ENCODE data around the gene GPM6B. TPM values are rescaled to one million over a fixed set of nuclear protein-coding genes. Genes with fewer than 3 reads are reported as not detected.
"Not testable (repeated sequence)": the region's sequence is repeated elsewhere in the genome, so short reads cannot be mapped to it uniquely, and the experiment has no call there.

Gene GPM6B
- total RNA-seq, 1 donor from 2014 or later, result not detected

- H3K4me3 Mint-ChIP-seq (ENCODE audit: low read depth), result peak overlapping the region; percentile 37
Measured at GRCh38 chrX:13732246-13733067, 84.4 kb downstream of the GPM6B start.

GRCh38 chrX:13730523-13730922 lies 86.4 kb downstream of the GPM6B start:
- intact Hi-C loops (cut with micrococcal nuclease), result loop anchor here (10.0 kb wide), 1 partner anchor 776 kb away; no protein-coding TSS in a partner anchor
- not testable (repeated sequence) for DNase-seq (ENCODE audit: low spot score); H3K27me3 Mint-ChIP-seq (ENCODE audit: low read depth); H3K27ac Mint-ChIP-seq; H3K4me3 Mint-ChIP-seq (ENCODE audit: low read depth)
- Mint-ChIP-seq H3K9me3 (peaks cover 15% of the 10 kb centered on the region), H3K4me1 (ENCODE audit: low read depth) (peaks cover 51% of the 10 kb centered on the region), H3K36me3 (ENCODE audit: low read depth) (peaks cover 78% of the 10 kb centered on the region)

More at GRCh38 chrX:13732246-13733067, 84.4 kb downstream of the GPM6B start:
- Mint-ChIP-seq H3K4me1 (ENCODE audit: low read depth) (peaks cover 42% of the 10 kb centered on the region), H3K9me3 (peaks cover 2% of the 10 kb centered on the region), H3K27ac (no peak overlapping the region), H3K27me3 (ENCODE audit: low read depth) (no peaks in the 10 kb centered on the region), H3K36me3 (ENCODE audit: low read depth) (peaks cover 64% of the 10 kb centered on the region)
- intact Hi-C loops (cut with micrococcal nuclease), result loop anchor here (10.0 kb wide), 1 partner anchor 778 kb away; no protein-coding TSS in a partner anchor
- DNase-seq (ENCODE audit: low spot score), result no peak

- H3K36me3 Mint-ChIP-seq (ENCODE audit: low read depth), result peaks cover 81% of the 10 kb centered on the region
- H3K27me3 Mint-ChIP-seq (ENCODE audit: low read depth); intact Hi-C loops (cut with micrococcal nuclease); DNase-seq (ENCODE audit: low spot score); H3K27ac Mint-ChIP-seq: not testable (repeated sequence)
- peaks cover 15% of the 10 kb centered on the region for H3K9me3 Mint-ChIP-seq
- peak overlapping the region; percentile 5 for H3K4me3 Mint-ChIP-seq (ENCODE audit: low read depth)
- peaks cover 40% of the 10 kb centered on the region for H3K4me1 Mint-ChIP-seq (ENCODE audit: low read depth)
Measured at GRCh38 chrX:13726583-13726982, 90.3 kb downstream of the GPM6B start.

- intact Hi-C loops (cut with micrococcal nuclease); H3K27me3 Mint-ChIP-seq (ENCODE audit: low read depth); H3K4me3 Mint-ChIP-seq (ENCODE audit: low read depth); H3K27ac Mint-ChIP-seq; DNase-seq (ENCODE audit: low spot score): not testable (repeated sequence)
- Mint-ChIP-seq H3K36me3 (ENCODE audit: low read depth) (peaks cover 76% of the 10 kb centered on the region), H3K9me3 (peaks cover 15% of the 10 kb centered on the region), H3K4me1 (ENCODE audit: low read depth) (peaks cover 32% of the 10 kb centered on the region)
Measured at GRCh38 chrX:13724878-13725277, 92.0 kb downstream of the GPM6B start.

- H3K36me3 Mint-ChIP-seq (ENCODE audit: low read depth), result peaks cover 70% of the 10 kb centered on the region
- intact Hi-C loops (cut with micrococcal nuclease), result no loop called here
- no peak for DNase-seq (ENCODE audit: low spot score)
- H3K4me3 Mint-ChIP-seq (ENCODE audit: low read depth), result no peak overlapping the region
- H3K27ac Mint-ChIP-seq, result no peak overlapping the region
- H3K27me3 Mint-ChIP-seq (ENCODE audit: low read depth), result no peaks in the 10 kb centered on the region
- peaks cover 9% of the 10 kb centered on the region for H3K9me3 Mint-ChIP-seq
- peaks cover 29% of the 10 kb centered on the region for H3K4me1 Mint-ChIP-seq (ENCODE audit: low read depth)
Measured at GRCh38 chrX:13721819-13722519, 94.9 kb downstream of the GPM6B start.

- Mint-ChIP-seq H3K27ac (no peak overlapping the region), H3K36me3 (ENCODE audit: low read depth) (peaks cover 67% of the 10 kb centered on the region), H3K27me3 (ENCODE audit: low read depth) (no peaks in the 10 kb centered on the region), H3K4me1 (ENCODE audit: low read depth) (peaks cover 26% of the 10 kb centered on the region), H3K9me3 (peaks cover 4% of the 10 kb centered on the region), H3K4me3 (ENCODE audit: low read depth) (no peak overlapping the region)
- no peak for DNase-seq (ENCODE audit: low spot score)
- intact Hi-C loops (cut with micrococcal nuclease), result no loop called here
Measured at GRCh38 chrX:13721371-13721770, 95.5 kb downstream of the GPM6B start.

Other genes with a start within 250 kb of the GPM6B start
- 2.3 and 3.4 TPM in 2 replicates for gene EGFL6, start 247.5 kb downstream of the GPM6B start, total RNA-seq
- 2.5 and 2.8 TPM in 2 replicates for gene TCEANC, start 164.0 kb downstream of the GPM6B start, total RNA-seq
- 13.0 and 14.6 TPM in 2 replicates for gene RAB9A, start 128.0 kb downstream of the GPM6B start, total RNA-seq
- 14.7 and 15.2 TPM in 2 replicates for gene TRAPPC2, start 82.5 kb downstream of the GPM6B start, total RNA-seq
- 21.0 and 23.4 TPM in 2 replicates for gene OFD1, start 82.3 kb downstream of the GPM6B start, total RNA-seq
- gene GEMIN8, start 212.8 kb upstream of the GPM6B start, total RNA-seq, result 12.6 and 14.0 TPM in 2 replicates

All from activated T-helper 2 cell treated with anti-CD3 and anti-CD28 coated beads, Interferon-gamma antibody, Interleukin-2, Interleukin-4, amounts not matched to agents 10 μg/mL and 5 μg/mL and 100 μg/mL, durations not matched to agents 14 hours and 24 hours and 36 hours (primary cell).